Body of pancreas (tissue), 4 donors: ENCODE data around the gene EOLA1.
"Not testable (repeated sequence)": the region's sequence is repeated elsewhere in the genome, so short reads cannot be mapped to it uniquely, and the experiment has no call there.

Source experiments
- CTCF ChIP-seq, 7 experiments: fragments of 450-650 bp in 4 of 7; fragments of 200-600 bp in 3 of 7; sonication (generic) in 3 of 7; IDR thresholded peaks; one replicate each; pipeline ENCODE4 v1.5.1; 2016 to 2019; ENCODE audit warnings: antibody characterized with exemption in 7 of 7
- POLR2A ChIP-seq, 3 donors: fragments of 450-650 bp; IDR thresholded peaks; one replicate each; pipeline ENCODE4 v1.6.1; 2016; ENCODE audit warnings: antibody characterized with exemption in 3 of 3, mild to moderate bottlenecking in 2 of 3

- not testable (repeated sequence) for TF ChIP-seq CTCF, POLR2A (IDR thresholded peaks at IDR 0.05)
Observed at GRCh38 chrX:149545545-149546543, 5.0 kb downstream of the EOLA1 start.
